ENCODE measurements around the gene ARTN. TPM values are rescaled to one million over a fixed set of nuclear protein-coding genes. Genes with fewer than 3 reads are reported as not detected.

The ARTN gene
- total and polyA plus RNA-seq, 2 experiments from 2014 or later, result 6.7 to 35.7 TPM

DNA sequence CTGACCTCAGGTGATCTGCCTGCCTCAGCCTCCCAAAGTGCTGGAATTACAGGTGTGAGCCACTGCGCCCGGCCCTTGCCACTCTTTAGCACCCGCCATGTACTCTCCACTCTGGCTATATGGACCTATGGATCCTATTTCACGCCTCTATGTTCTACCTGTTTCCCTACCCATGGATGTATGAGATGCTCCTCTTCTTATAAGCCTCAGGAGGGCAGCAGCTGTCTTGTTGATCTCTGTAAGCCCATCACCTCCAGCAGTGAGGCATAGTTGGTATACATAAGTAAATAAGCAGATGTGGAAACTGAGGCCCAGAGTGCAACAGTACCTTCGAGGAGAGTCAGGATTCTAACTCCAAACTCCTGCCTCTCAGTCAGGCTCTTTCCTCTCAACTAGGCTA is 24.7 kb upstream of the ARTN start:
- no peaks in the 10 kb centered on the region for H3K9me2 ChIP-seq (ENCODE audit: insufficient read depth)
- DNase-seq (ENCODE audit: low spot score) (peak; percentile 48), ATAC-seq (peak; percentile 53)
- H3K79me2 ChIP-seq (replicated peaks; ENCODE audit: insufficient read depth), result no peaks in the 10 kb centered on the region
- no peaks in the 10 kb centered on the region for H3K36me3 ChIP-seq (ENCODE audit: insufficient read depth)
- no peaks in the 10 kb centered on the region for H4K20me1 ChIP-seq (replicated peaks; ENCODE audit: insufficient read depth)
- H3K27ac ChIP-seq (ENCODE audit: low read depth), result no peak overlapping the region
- no peak overlapping the region for H2AFZ ChIP-seq
- Mint-ChIP-seq H3K27me3 (ENCODE audit: insufficient read depth, low read depth, poor library complexity) (peaks cover 4% of the 10 kb centered on the region), H3K4me3 (no peak overlapping the region), H3K9me3 (peaks cover 3% of the 10 kb centered on the region; the same call in 2 of the 3 replicates), H3K36me3 (ENCODE audit: low read depth) (peaks cover 3% of the 10 kb centered on the region; the same call in 1 of the 3 replicates), H3K4me1 (peaks cover 24% of the 10 kb centered on the region), H3K27ac (no peak overlapping the region)
- H3F3A ChIP-seq (replicated peaks; ENCODE audit: low read depth), result no peaks in the 10 kb centered on the region
- H3K27me3 ChIP-seq (ENCODE audit: insufficient read depth), result no peaks in the 10 kb centered on the region
- H3K4me2 ChIP-seq, result no peak overlapping the region
- H3K4me1 ChIP-seq (ENCODE audit: insufficient read depth), result peaks cover 16% of the 10 kb centered on the region
- H3K4me3 ChIP-seq, result no peak overlapping the region
- TF ChIP-seq CTCF (conservative IDR thresholded peaks at IDR 0.05; ENCODE audit: low read depth in 2 of 2) (peak; percentile 31 to 65; a peak in 3 of 4 replicates), JUNB (IDR thresholded peaks at IDR 0.05; ENCODE audit: unreplicated experiment) (no peak)

- H3K27ac ChIP-seq (ENCODE audit: low read depth), result no peak overlapping the region
- peaks cover 3% of the 10 kb centered on the region; the same call in 2 of the 3 replicates for H3K9me3 Mint-ChIP-seq
- ATAC-seq (no peak), DNase-seq (ENCODE audit: low spot score) (no peak)
- no peak overlapping the region for H3K4me2 ChIP-seq
- H2AFZ ChIP-seq, result no peak overlapping the region
- H3K36me3 ChIP-seq (ENCODE audit: insufficient read depth), result no peaks in the 10 kb centered on the region
- H3K4me1 ChIP-seq (ENCODE audit: insufficient read depth), result peaks cover 22% of the 10 kb centered on the region
- H4K20me1 ChIP-seq (replicated peaks; ENCODE audit: insufficient read depth), result no peaks in the 10 kb centered on the region
- peaks cover 4% of the 10 kb centered on the region for H3K27me3 Mint-ChIP-seq (ENCODE audit: insufficient read depth, low read depth, poor library complexity)
- peaks cover 3% of the 10 kb centered on the region; the same call in 1 of the 3 replicates for H3K36me3 Mint-ChIP-seq (ENCODE audit: low read depth)
- H3K4me3 ChIP-seq, result no peak overlapping the region
- H3K4me3 Mint-ChIP-seq, result no peak overlapping the region
- H3K79me2 ChIP-seq (replicated peaks; ENCODE audit: insufficient read depth), result no peaks in the 10 kb centered on the region
- H3K27ac Mint-ChIP-seq, result no peak overlapping the region; the same call in 1 of the 2 replicates
- H3K4me1 Mint-ChIP-seq, result peaks cover 34% of the 10 kb centered on the region
- no peaks in the 10 kb centered on the region for H3K27me3 ChIP-seq (ENCODE audit: insufficient read depth)
- no peaks in the 10 kb centered on the region for H3F3A ChIP-seq (replicated peaks; ENCODE audit: low read depth)
- TF ChIP-seq REST (IDR thresholded peaks at IDR 0.05; ENCODE audit: unreplicated experiment), result no peak
- peaks cover 3% of the 10 kb centered on the region; the same call in 1 of the 2 replicates for H3K9me2 ChIP-seq (ENCODE audit: insufficient read depth)
Measured at GRCh38 chr1:43910343-43910742, 23.3 kb upstream of the ARTN start.

DNA sequence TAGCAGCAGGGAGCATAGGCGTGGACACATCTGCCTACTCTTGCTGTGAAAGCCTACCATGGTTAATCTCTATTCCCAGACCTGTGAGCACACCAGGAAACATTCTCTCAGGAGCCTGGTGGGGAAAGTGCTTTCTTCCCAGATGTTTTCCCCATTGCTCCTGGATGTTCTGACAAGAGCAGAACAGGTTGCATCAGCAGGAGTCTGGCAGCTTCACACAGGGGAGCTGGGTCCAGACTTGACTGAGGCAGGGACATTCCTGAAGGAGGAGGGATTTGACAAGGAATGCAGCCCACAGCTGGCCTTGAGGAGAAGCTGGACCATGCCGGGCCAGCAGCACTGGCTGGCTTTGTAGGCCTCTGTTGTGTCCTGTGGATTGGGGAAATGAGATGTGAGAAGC is 21.0 kb upstream of the ARTN start:
- Mint-ChIP-seq H3K4me1 (peaks cover 34% of the 10 kb centered on the region), H3K27me3 (ENCODE audit: insufficient read depth, low read depth, poor library complexity) (peaks cover 7% of the 10 kb centered on the region), H3K27ac (peak overlapping the region; percentile 79), H3K9me3 (no peaks in the 10 kb centered on the region), H3K4me3 (no peak overlapping the region; the same call in 2 of the 3 replicates), H3K36me3 (ENCODE audit: low read depth) (no peaks in the 10 kb centered on the region; the same call in 2 of the 3 replicates)
- H3K4me1 ChIP-seq (ENCODE audit: insufficient read depth), result peaks cover 22% of the 10 kb centered on the region
- no peak overlapping the region for H2AFZ ChIP-seq
- H4K20me1 ChIP-seq (replicated peaks; ENCODE audit: insufficient read depth), result no peaks in the 10 kb centered on the region
- H3K4me3 ChIP-seq, result no peak overlapping the region
- H3K4me2 ChIP-seq, result peak overlapping the region; percentile 45; the same call in 1 of the 2 replicates
- ATAC-seq, result peak; percentile 87
- H3K79me2 ChIP-seq (replicated peaks; ENCODE audit: insufficient read depth), result no peaks in the 10 kb centered on the region
- no peaks in the 10 kb centered on the region for H3K36me3 ChIP-seq (ENCODE audit: insufficient read depth)
- H3F3A ChIP-seq (replicated peaks; ENCODE audit: low read depth), result no peaks in the 10 kb centered on the region
- peaks cover 5% of the 10 kb centered on the region; the same call in 1 of the 2 replicates for H3K9me2 ChIP-seq (ENCODE audit: insufficient read depth)
- 0 out of 2 replicates have a peak overlapping the region, but pooled peaks have one; percentile 24 for H3K27ac ChIP-seq (ENCODE audit: low read depth)
- DNase-seq (ENCODE audit: low spot score), result peak; percentile 80
- H3K27me3 ChIP-seq (ENCODE audit: insufficient read depth), result no peaks in the 10 kb centered on the region
- TF ChIP-seq STAT1 (IDR thresholded peaks at IDR 0.05; ENCODE audit: unreplicated experiment), result no peak

Measured in GM23338 (cell line).